GM19328 (cell line): ENCODE data around the gene ZFP92.
"Not testable (repeated sequence)": the region's sequence is repeated elsewhere in the genome, so short reads cannot be mapped to it uniquely, and the experiment has no call there.

ENCODE experiments used
- ATAC-seq: cut with Tn5 transposase; IDR thresholded peaks from one replicate; pipeline ENCODE4 v1.9.1; 2021; ENCODE audit warnings: mild to moderate bottlenecking, moderate library complexity; ENCODE audit not compliant: unreplicated experiment

ZFP92 gene

DNA sequence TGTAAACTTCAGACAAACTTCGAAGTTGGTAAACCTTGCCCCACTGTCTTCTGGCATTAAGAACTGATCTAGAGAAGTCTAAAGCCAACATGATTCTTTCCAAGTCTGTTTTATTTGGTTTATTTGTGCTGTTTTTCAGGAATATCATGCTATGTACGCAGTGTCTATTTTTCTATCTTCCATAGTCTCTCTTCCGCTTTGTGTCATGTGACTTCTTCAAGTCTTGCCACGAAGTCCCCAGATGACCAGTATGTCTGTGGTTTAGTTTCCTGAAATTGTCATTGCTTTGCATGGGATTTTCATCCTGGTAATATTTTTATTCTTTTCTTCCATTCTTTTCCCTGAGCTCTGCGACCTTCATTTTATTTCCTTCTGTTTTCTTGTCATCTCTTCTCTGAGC lies 25.2 kb upstream of the ZFP92 start:
- no peak for ATAC-seq

GRCh38 chrX:153387345-153387744 lies 23.9 kb upstream of the ZFP92 start:
- ATAC-seq, result no peak

DNA sequence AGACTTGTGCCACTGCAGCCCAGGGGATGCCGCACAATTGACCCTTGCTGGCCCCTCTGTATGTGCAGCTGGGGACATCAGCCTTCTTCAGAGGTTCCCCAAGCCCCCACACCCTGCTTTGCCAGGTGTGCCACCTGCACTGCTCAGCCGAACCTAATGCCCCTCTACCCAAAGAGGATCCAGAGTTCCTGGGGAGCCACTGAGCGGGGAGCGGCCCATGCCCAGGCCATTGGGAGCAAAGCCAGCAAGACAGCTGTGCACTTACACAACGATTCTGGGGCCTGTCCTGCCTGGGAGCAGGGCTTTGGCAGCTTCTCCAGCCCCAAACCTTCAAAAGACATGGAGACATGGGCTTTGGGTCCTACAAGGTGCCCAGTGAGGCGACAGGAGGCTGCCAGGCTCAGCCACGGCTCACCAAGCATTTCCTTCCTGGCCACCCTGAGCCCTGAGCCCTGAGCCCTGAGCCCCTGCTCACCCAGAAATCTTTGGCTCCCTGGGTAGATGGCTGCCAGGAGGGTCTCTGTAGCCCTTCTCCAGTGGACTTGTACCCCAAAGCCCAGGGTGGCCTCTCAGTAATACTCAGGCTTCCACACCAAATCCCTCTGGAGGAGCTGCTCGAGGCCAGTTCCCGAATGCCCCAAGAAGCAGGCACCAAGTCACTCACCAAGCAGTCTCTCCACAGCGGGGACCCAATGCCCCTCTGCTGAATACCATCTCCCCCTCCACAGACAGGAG lies 23.1 kb upstream of the ZFP92 start:
- ATAC-seq, result no peak

GRCh38 chrX:153388722-153389459 lies 22.4 kb upstream of the ZFP92 start:
- no peak for ATAC-seq

DNA sequence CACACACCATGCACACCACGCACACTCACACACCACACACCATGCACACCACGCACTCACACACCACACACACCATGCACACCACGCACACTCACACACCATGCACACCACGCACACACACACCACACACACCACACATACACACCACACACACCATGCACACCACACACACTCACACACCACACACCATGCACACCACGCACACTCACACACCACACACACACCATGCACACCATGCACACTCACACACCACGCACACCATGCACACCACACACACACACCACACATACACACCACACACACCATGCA lies 21.9 kb upstream of the ZFP92 start:
- not testable (repeated sequence) for ATAC-seq

DNA sequence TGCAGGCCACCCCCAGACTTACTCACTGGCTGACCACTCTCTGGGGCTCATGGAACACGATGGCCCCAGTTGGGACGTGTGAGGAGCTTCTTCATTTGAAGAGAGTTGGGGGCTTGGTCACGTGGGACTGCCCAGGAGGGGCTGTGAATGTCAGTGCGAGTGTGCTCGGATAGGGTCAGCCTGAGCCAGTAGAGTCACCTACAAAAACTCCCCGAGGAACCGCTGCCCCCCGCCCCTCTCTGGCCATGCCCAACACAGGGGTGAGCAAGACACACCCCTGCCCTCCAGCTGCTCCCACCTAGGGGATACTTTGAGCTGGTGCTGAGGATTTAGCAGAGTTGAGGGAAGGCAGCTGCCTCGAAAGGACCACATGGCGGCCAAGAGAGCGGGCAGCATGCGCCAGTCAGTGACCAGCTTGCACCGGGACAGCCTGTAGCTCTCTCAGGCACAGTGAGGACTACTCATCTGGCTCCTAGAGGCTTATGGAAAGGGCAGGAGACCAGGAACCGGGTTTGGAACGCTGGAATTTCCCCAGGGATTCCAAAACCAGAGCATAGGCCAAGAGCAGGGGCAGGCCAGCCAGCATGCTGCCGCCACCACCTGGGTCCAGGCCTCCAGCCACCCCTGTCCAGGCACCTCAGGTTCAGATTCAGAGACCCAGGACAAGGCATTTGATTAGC lies 18.5 kb upstream of the ZFP92 start:
- ATAC-seq, result no peak

DNA sequence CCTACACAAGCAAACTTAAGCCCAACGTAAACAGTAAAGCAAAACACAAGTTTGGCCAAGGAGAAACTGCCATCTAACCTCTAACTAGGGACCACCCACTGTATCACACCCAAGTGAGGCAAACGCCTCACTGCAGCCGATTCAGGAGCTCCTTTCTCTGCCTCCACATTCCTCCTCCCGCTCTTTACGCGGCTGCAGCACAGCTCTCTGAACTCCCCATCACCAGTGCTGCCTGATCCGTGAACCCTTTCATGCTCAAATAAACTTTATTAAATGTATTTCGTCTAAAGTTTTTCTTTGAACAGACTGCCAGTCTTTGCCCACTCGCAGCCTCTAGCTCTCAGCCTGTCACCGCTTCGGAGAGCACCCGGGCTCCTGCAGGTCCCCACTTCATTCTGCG lies 16.7 kb upstream of the ZFP92 start:
- no peak for ATAC-seq

- no peak for ATAC-seq
These were observed 15.5 kb upstream of the ZFP92 start for GRCh38 chrX:153395613-153396319.

DNA sequence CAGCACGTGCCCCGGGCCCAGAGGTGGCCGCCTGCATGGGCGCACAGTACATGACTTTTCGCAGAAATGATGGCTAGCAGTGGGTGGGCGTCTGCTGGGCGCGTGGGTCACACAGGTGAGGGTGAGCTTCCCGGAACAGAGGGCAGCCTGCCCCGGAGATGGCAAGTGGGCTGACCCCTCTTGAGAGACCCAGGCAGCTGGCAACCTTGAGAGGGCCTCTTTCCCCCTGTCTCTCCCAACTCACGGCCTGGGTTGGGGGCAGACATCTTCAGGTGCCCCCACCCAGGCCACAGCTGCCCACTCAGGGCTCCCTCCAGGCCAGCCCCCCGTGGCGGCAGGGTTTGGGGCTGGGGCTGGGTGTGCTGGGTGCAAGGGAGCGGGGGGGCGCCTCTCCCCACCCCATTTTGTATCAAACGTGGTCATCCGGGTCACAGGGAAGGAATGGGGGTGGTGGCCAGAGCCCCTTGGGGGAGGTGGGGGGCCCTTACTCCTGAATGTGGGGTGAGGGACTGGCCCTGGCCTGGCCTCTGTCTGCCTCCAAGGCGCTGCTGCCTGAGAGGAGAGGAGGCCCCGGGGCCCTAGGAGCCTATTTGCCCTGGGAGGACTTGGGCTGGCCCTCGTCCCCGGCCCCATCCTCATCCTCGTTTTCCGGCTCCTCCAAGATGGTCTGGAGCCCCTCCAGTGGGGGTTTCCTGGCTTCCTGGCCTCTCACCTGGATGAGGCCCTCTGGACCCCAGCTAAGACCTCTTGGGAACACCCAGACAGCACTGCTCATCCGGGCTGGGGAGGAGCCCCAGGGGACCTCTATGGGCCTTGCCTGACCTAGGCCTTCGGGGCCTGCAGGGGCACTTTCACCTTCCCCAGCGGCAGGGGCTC lies 14.7 kb upstream of the ZFP92 start:
- no peak for ATAC-seq

DNA sequence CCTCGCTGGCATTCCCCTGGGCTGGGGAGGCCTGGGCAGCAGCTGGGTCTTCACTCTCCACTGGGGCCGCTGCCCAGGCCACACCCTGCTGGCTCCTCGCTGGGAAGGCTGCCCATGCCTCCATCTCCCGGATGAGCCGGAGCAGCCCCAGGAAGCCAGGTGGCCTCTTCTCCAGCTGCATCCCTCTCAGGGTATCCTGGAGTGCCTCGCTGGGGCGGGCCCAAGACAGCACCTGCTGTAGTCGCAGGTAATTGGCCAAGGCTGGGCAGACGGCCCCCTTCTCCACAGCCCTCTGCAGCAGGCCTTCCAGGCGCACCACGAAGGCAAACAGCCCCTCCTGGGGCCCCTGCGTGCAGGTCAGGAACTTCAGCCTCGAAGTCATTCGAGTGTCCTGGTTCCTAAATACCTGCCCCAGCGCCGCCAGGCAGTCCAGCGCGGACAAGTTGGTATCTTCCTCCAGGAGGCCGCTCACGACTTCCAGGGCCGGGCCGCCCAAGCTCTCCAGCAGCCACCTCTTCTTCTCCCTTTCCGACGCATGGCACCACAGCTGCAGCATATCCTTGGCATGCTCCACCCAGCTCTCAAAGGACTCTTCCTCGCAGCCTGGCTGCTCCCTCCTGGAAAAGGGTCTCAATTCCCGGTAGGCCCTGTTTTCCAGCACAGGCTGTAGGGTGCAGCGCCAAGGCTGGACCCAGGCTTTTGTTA lies 13.9 kb upstream of the ZFP92 start:
- ATAC-seq, result no peak

- no peak for ATAC-seq
These were observed 12.9 kb upstream of the ZFP92 start for GRCh38 chrX:153398275-153398960.

- ATAC-seq, result no peak
These were observed 10.8 kb upstream of the ZFP92 start for GRCh38 chrX:153400146-153401132.

GRCh38 chrX:153401133-153401764 lies 10.0 kb upstream of the ZFP92 start, which contains the start of gene PNMA6E:
PNMA6E (minus strand) TSS chrX:153401350; CDS start chrX:153398849, 2,501 bp downstream.
- no peak for ATAC-seq

DNA sequence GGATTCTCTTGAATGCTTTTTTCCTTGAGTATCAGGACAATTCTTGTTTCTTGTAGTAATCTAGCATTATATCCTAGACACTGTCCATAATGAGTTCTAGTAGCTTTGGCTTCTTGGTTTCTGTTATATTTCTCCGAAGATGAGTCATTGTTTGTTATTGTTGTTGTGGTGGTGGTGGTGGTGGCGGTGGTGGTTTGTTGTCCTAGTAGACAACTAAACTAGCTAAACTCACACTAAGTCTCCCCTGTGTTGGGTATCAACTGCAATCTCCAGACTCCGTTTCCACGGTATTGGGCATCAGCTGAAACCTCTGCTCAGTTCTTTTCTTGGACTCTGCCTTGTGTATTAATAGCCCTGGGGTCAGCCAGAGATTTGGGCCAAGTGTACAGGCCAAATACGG lies 6.9 kb upstream of the ZFP92 start:
- ATAC-seq, result not testable (repeated sequence)

- ATAC-seq, result no peak
These were observed 5.8 kb upstream of the ZFP92 start for GRCh38 chrX:153405426-153405825.

DNA sequence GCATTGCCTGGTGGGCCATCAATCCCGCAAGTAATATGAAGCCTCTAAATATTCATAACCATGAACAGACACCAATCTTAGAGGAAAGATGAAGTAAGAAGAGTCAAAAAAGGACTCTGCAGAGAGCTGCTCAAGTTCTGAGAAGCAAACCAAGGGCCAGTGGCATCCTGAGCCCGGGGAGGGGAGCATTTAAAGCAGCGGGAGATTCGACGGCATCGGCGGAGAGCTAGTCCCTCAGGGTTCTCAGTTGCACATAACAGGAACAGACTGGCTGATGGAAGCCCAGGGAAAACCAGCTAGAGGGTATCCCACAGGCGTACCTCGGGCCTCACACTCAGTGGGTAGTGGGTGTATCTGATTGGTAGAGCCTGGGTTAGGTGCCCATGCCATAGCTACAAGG lies 5.3 kb upstream of the ZFP92 start:
- no peak for ATAC-seq

DNA sequence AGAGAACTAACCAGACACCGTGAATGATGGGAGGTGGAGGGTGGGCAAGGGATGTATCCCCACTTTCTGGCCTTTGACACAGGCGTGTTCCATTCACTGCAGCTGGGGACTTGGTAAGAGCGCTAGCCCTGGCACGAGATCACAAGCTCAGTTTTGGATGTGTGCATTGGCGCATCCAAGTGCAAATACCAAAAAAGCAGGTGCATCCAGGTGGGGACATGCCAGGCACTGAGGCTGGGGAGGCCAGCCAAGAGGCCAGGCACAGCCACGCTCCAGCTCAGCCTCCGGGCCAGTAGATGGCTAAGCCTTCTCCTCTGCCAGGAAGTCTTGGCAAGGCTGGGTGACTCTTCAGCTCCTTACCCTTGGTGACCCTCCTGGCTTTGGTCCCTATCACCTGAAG lies 4.4 kb upstream of the ZFP92 start:
- ATAC-seq, result no peak

- no peak for ATAC-seq
These were observed 3.5 kb upstream of the ZFP92 start for GRCh38 chrX:153407736-153408135.
